DND-41 (cell line): ENCODE results near the gene VPS36.

ENCODE experiments used
- CTCF ChIP-seq: IDR thresholded peaks from 2 replicates; pipeline ENCODE4 v1.5.1; 2012; ENCODE audit warnings: borderline replicate concordance, low read length, moderate library complexity, mild to moderate bottlenecking; ENCODE audit not compliant: poor library complexity, severe bottlenecking; ENCODE audit errors: extremely low read depth
- EZH2 ChIP-seq: IDR thresholded peaks from 3 replicates; pipeline ENCODE4 v1.6.1; 2012; ENCODE audit warnings: borderline replicate concordance, low read depth, mild to moderate bottlenecking, moderate library complexity, low read length, inconsistent platforms; ENCODE audit not compliant: severe bottlenecking

DNA sequence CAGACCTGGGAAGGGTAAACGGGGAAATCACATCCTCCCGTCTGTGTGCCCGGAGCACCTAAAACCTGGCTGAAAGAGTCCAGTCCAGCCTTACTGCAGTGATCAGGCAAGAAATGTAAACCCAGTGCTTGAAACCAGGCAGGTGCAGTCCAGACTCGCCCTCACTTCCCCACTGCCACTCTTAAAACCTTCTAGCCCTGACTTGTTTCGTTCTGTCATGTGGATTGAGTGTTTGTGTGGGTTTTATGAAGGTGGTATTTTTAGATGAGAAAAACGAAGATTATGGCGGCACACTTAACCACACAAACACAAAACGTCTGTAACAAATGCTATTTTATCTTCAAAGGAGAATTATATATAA lies 4.0 kb upstream of the VPS36 start:
- no peak for TF ChIP-seq CTCF
- TF ChIP-seq EZH2: no peak
